Choroid plexus epithelial cell (primary cell): ENCODE measurements around the gene SLC44A1.

Experiments
- DNase-seq: peaks from one replicate; pipeline ENCODE4 v3.0.0-alpha.2; 2010; ENCODE audit warnings: low read depth
- H3K4me3 ChIP-seq: 2 replicates; pipeline ENCODE4 v1.5.1; 2011; ENCODE audit warnings: low read depth, mild to moderate bottlenecking, control low read depth, low read length, moderate library complexity
- CTCF ChIP-seq: conservative IDR thresholded peaks from 2 replicates; pipeline ENCODE4 v1.5.1; 2011; ENCODE audit warnings: low read depth, mild to moderate bottlenecking, control low read depth, inconsistent platforms, low read length, moderate library complexity

The SLC44A1 gene

GRCh38 chr9:105333811-105334210 lies 89.4 kb downstream of the SLC44A1 start:
- no peak for TF ChIP-seq CTCF
- no peak overlapping the region for H3K4me3 ChIP-seq
- peak; percentile 17 for DNase-seq

GRCh38 chr9:105338308-105338707 lies 93.9 kb downstream of the SLC44A1 start:
- no peak overlapping the region for H3K4me3 ChIP-seq
- no peak for DNase-seq
- no peak for TF ChIP-seq CTCF

DNA sequence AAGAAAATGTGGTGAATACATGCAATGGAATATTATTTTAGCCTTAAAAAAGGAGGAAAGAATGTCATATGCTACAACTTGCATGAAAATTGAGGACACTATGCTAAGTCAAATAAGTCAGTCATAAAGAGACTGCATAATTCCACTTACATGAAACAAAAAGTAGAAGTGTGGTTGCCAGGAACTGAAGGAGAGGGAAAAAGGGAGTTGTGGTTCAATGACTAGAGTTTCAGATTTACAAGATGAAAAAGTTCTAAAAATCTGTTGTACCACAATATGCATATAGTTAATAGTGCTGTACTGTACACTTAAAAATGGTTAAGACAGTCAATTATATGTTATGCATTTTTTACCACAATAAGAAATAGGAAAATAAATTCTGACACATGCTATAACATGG lies 95.4 kb downstream of the SLC44A1 start:
- DNase-seq = no peak
- TF ChIP-seq CTCF = no peak

GRCh38 chr9:105341434-105342146 lies 97.1 kb downstream of the SLC44A1 start:
- no peak for TF ChIP-seq CTCF
- H3K4me3 ChIP-seq = peak overlapping the region; percentile 17
- DNase-seq = peak; percentile 70

More for the DNA sequence above, 95.4 kb downstream of the SLC44A1 start:
- no peak overlapping the region for H3K4me3 ChIP-seq

DNA sequence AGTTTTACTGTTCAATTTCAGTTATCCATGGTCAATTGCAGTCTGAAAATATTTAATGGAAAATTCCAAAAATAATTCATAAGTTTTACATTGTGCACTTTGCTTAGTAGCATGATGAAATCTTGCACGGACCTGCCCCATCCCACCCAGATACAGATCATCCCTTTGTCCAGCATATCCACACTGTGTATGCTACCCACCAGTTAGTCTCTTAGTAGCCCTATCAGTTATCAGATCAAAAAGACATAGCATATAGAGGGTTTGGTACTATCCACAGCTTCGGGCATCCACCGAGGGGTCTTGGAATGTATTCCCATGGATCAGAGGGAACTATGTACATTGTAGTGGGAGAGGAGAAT lies 97.7 kb downstream of the SLC44A1 start:
- no peak for DNase-seq
- TF ChIP-seq CTCF = no peak
- peak overlapping the region; percentile 17 for H3K4me3 ChIP-seq

DNA sequence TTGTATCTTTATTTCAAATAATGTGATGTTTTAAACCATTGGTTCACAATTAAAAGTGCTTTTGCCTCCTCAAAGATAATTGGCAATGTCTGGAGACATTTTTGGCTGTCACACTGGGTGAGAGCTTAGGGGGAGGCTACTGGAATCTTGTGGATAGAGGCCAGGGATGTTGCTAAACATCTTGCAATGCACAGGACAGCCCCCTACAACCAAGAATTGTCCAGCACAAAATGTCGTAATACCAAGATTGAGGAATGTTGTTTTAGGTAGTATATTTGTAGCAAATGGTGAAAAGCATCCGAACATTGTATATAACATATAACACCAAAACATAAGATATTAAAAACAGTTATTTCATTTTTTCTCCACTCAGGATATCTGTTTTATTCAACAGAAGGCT lies 99.8 kb downstream of the SLC44A1 start:
- H3K4me3 ChIP-seq = no peak overlapping the region
- TF ChIP-seq CTCF = no peak
- peak; percentile 40 for DNase-seq

DNA sequence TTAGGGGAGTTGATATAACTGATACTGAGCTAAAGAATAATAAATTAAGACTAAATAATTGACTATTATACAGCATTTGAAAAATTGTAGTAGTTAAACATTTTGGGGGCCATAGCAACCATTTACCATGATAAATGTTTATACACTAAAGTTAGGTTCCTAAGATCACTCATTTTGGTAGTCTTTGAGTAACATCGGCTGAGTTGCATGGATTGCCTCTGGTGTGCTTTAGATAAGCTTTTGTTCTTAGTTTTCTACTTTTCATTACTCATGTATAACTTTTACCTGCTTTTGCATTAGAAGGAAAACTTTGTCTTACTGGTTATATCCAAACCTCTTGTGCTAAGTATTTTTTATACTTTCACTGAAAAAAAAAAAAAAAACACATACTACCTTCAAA lies 101.2 kb downstream of the SLC44A1 start:
- no peak for DNase-seq
- no peak for TF ChIP-seq CTCF
- no peak overlapping the region for H3K4me3 ChIP-seq
